ENCODE results near the gene SUSD2. TPM values are rescaled to one million over a fixed set of nuclear protein-coding genes. Genes with fewer than 3 reads are reported as not detected.

Gene SUSD2
- total and polyA plus RNA-seq, 2 of the 8 experiments (the other 6 are each of a cell fraction or from before 2014, with no cell fraction given): 2.0 to 4.8 TPM

DNA sequence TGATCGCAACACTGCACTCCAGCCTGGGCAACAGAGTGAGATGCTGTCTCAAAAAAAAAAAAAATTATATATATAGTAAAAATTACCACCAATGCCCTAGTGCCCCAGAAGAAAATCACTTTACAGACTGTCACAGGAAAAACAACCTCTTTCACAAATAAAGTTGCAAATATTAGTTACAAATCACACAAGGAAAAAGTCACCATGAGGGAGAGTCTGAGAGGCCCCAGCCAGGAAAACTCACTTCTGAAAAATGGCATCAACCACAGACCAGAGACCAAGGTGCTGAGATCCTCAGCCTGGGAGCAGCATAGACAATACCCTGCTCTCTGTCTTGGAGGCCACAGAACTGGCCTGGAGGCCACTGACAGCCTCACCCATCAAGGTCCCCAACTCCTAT lies 43.2 kb downstream of the SUSD2 start (continued):
- no peak for TF ChIP-seq KDM5A (IDR thresholded peaks at IDR 0.05; ENCODE audit: low read length)
- TF ChIP-seq MAFK (IDR thresholded peaks at IDR 0.05; ENCODE audit: low read depth, low read length): no peak
